ENCODE data around the gene HOXB3.

Gene HOXB3

DNA sequence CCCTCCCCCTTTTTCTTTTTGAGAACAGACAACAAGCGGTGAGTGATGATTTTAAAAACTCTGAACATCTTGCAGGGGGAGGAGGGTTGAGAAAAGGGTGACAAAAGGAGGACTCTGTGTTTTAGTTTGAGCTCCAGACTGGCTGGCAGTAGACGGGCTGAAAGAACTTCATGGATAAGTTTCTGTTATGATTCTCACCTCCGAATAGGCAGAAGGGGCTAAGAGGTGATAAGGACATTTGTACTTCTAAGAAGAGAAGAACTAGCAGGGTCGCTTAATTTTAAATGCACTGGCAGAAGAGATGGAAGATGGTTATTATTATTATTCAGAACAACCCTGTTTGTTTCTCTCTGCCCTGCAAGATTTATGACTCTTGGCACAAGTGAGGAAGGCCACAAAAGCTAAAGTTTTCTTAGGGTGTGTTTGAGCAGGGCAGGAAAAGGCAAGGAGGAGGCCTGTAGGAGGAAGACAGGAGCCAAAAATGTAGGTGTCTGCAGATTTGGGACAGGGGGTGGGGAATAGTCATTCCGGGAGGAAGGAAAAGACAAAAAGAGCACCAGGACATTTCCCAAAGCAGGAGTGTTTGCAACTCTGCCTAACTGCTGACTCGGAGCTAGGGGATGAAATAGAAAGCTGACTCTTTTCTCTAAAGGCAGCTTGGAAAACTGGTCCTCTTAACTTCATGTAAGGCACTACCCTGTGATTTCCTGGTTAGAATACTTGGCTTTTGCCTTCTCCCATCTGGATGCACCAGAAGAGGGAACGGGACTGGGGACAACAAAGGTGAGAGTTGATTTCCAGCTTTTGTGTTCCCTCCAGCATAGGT, 33.3 kb downstream of the HOXB3 start:
- peak; percentile 26 for DNase-seq (ENCODE audit: low read depth, low spot score)

DNA sequence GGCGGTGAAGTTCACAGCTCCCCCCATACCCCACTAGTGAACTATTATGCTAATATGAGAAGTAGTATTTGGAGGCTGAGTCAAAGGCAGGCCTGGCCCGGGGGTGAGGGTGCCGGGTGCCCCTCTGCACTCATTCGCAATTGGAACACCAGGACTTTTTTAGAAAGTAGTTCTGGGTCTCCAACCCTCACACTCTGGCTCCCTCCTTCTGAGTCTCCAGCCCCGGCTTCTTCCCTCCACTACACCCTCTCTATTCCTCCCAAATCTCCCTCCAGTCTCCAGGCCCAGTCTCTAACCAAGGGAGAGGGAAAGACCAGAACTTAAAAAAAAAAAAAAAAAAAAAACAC, 33.8 kb downstream of the HOXB3 start:
- DNase-seq (ENCODE audit: low read depth, low spot score) = peak; percentile 24

DNA sequence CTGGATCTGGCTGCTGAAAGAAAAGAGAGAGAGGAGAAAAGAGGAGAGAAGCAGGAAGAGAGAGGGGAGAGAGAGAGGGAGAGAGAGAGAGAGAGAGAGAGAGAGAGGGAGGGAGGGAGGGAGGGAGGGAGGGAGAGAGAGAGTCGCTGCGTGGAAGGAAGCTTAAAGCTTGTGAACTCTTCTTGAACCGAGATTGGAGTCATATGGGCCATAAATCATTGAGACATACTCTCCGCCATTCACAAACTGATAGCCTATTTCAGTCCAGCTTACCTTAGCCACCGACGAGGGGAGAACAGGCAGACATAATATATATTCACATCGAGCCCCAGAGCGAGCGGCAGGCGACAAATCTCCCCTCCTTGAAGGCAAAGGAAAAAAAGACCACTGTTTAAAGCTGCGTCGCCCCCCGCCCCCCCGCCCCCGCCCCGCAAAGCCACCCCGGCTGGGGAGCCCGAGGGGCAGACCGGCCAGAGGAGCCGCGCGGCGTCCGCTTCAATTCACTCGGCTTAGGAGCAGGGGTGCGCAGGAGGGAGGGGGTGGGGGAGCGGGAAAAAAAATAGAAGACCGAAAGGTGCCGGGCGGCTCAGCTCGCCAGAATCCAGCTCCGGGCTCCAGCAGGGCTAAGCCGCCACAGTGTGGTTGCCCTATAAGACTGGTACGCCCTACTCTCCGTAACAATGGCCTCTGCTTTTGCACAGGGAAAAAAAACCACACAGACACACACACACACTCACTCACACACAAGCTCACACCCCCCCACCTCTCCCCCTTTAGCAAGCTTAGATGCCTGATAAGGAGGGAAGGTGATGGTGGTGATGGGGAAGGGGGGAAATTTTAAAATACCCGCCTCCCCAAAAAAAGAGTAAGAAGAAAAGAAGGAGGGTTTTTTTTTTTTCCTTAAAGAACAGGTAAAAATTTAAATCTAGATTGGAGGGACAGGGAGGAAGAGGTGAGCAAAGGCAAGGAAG, 34.5 kb downstream of the HOXB3 start:
- peak; percentile 83 for DNase-seq (ENCODE audit: low read depth, low spot score)

DNA sequence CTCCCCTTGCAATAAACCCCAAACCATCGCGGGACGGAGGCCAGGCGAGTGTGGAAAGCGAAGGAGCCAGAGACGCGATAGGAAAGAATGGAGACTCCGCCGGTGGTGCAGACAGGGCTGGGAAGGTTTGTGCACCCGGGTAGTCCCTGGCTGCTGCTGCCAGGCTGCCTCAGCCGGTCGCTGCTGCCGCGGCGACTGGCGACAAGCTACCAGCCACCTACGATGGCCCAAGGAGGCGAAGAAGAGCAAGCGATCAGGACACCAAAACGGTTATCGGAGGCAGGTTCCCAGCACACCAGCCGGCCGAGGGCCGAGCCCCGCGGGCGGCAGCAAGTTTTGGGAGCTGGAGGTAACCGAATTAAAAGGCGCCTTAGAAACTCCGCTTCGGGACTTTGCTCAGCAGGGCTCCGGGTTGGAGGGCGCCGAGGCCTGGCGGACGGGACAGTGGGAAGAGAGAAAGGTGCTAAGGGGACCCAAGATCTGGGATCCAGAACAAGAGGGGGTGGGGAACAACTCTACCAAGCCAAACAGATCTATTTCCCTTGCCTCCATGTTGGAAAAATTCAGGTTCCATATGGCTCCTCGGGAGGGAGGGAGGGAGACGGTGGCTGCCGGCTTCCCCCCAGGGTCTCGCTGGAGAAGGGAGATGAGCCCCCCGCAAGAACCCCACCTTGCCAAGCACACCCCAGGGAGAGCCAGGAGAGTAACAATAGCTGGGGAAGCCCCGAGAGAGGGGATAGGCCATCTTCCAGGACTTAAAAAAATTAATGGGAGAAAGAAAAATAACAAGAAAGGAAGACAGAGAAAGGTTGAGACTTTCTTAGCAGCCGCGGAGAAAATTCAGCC, 35.4 kb downstream of the HOXB3 start:
- DNase-seq (ENCODE audit: low read depth, low spot score) = peak; percentile 57

DNA sequence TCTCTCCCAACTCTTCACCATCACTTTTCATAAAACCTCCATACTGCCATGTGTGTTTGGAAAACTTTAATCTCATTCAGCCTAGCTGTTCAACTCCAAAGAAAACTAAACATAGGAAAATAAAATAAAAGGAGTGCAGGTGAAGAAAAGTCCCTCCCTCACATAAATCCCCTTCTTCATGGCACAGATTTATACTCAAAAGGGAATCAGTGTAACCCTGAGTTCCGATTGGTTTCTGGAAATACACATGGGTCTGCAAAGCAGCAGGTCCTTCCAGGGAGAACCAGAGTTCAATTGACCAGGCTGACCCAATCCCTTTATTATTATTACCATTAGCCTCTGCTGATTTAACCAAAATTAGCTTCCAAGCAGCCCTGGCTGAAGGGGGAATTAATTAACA, 36.2 kb downstream of the HOXB3 start:
- peak; percentile 32 for DNase-seq (ENCODE audit: low read depth, low spot score)

DNA sequence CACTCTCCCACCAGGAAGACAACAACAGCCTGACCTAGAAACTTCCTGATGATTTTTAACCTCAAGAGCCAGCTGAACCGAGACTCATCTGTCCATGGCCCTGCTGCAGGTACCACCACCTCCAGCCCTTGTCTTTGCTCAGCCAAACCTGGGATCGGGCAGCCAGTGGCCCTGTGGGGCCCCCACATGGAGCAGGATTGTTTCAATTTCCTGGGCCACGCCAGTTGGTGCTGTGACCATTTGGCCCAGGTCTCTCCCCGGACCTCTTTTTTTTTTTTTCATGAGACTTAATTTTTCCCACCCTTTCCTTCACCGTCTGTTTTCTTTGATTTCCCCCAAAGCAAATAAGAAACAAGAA, 36.9 kb downstream of the HOXB3 start:
- no peak for DNase-seq (ENCODE audit: low read depth, low spot score)

DNA sequence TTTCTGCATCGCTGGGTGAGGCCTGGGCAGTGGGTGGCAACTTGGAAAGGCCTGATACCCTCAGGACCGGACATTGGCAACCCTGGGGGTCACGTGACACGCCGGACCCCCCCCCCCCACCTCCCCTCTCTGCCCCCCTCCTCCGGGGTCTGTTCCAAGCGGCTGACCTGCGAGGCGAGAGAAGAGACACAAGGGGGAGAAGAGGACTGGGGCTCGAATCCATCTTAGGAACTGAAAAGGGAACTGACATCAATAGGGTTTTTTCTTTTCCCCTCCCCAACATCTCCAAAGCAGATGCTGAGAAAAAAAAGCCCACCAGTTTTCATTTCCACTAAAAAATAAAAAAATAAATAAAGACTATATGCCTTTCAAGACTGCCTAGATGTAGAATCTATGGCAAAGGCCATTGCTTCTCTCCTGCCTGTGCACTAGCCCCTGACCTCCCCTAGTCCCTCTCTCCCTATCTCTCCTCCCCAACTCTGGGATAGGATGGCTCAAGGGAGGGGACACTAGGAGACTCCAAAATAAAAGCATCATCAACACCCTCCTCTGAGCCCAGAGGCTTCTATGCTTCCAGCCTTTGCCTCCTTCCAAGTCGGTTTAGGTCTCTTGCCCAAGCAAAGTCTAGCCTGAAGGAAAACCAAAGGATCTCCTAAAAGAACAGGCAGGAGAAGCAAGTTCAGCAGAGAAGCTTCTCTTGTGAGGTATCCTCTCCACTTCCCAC, 37.4 kb downstream of the HOXB3 start:
- peak; percentile 50 for DNase-seq (ENCODE audit: low read depth, low spot score)

DNA sequence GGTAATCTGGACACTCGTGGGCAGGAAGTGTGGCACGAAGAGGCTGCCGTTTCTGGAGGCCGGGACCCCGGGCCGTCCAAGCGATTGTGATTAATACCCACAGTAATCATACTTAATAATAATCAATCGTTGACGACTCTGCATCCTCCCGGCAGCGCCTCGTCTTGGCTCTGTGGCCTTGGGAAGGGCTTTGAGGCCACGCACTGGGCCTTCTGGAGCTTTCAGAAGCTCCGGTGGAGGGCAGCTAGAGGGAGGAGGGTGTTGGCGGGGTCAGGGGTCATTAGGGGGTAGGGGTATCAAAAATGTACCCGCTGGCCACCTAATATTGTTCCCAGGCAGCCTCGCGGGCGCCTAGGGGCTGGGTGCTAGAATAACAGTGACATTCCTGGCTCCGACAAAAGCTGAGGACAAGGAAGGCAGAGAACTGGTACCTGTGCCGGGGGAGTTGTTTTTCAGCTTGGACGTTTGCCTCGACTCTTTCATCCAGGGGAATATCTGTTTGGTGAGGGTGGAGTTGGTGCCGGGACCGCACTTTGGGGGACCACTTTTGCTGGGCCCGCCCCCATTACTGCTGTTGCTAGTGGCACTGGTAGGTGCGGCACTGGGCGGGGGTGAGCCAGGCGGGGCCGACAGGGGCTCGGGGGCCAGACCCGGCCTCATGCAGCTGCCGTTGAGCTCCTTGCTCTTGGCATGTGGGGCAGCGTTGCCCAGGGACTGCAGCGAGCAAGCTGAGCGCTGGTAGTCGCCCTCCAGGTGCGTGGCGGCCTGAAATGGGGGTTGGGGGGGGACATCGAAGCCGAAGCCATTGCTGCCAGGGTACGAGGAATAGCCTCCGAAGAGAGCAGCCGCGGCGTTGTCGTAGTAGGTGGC, 38.2 kb downstream of the HOXB3 start:
- peak; percentile 62 for DNase-seq (ENCODE audit: low read depth, low spot score)

DNA sequence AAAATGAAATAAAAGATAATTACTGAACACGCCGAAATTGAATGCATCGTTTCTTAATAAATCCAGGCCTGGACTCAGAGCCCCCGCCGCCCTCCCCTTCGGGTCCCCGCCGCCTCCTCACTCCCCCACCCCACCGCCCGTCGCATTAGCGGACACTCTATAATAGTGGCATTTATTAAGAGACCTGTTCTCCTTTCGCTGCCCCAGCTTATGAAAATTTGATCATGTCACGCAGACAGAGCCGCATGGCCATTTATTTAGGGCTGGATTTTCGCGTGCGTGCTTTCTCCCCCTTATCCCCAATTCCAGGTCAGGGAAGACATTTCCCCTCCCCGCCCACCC, 38.9 kb downstream of the HOXB3 start:
- DNase-seq (ENCODE audit: low read depth, low spot score) = peak; percentile 47

DNA sequence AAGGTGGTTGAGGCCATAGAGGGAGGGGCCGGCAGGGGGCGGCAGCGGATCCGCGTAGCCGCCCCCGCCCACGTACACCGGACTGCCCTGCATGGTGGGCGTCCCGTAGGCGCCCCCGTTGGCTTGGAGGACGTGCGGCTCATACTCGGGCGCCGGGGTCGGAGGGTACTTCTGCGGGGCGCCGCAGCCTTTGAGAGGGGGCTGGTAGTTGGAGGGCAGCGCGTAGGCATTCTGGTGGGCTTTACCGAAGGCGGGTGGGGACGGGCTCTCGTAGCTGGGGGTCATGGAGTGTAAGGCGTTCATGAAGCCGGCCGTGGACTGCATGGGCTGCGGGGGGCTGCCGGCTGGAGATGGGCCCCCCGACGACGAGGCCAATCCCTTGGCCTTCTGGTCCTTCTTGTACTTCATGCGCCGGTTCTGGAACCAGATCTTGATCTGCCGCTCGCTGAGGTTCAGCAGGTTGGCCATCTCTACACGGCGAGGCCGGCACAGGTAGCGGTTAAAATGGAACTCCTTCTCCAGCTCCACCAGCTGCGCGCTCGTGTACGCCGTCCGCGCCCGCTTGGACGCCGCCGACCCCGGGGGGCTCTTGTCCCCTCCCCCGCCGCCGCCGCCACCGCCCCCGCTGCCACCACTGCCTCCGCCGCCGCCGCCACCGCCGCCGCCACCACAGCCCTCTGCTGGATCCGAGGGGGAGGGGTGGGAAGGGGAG, 39.4 kb downstream of the HOXB3 start:
- peak; percentile 54 for DNase-seq (ENCODE audit: low read depth, low spot score)

DNA sequence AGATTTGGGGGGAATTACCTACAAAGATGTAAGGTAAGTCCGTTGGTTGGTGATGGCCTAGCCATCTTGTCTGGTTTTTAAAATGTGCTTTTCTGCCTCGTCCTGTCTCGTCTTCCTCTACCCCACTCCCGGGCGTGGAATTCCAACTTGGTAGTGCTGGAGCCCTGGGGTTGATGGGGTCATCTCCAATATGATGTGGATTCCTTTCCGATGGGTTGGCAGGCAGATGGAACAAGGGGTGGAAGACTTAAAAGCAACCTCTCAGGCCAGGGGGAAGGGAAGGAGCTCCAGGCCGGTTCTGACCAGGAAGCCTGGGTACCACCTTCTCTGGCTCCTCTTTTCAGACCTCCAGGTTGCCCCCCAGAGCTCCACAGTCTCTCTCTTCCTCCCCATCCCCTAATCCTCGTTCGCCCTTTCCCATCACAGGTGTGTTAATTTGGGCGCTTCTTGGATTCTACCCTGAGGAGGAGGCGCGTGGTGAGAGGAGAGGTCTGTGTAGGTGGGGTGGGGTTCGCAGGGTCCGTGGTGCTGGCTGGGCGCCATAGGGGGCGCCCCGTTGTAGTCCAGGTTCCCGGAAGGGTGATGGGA, 40.0 kb downstream of the HOXB3 start:
- peak; percentile 44 for DNase-seq (ENCODE audit: low read depth, low spot score)

DNA sequence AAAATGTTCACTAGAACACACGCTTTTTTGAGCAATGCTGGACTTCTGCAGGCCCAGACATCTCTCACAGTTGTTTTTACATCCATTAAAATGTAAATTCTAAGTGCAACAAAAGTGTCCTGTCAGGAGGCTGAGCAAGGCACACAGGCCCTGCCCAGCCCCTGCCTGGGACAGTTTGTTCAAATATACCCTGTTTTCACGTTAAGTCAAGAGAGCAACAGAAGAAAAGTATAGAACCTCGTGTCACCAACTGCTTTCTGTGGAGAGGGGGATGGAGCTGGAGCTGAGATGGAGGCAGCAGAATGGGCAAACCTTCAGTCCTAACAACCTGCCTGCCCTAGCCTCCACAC, 40.8 kb downstream of the HOXB3 start:
- peak; percentile 33 for DNase-seq (ENCODE audit: low read depth, low spot score)

DNA sequence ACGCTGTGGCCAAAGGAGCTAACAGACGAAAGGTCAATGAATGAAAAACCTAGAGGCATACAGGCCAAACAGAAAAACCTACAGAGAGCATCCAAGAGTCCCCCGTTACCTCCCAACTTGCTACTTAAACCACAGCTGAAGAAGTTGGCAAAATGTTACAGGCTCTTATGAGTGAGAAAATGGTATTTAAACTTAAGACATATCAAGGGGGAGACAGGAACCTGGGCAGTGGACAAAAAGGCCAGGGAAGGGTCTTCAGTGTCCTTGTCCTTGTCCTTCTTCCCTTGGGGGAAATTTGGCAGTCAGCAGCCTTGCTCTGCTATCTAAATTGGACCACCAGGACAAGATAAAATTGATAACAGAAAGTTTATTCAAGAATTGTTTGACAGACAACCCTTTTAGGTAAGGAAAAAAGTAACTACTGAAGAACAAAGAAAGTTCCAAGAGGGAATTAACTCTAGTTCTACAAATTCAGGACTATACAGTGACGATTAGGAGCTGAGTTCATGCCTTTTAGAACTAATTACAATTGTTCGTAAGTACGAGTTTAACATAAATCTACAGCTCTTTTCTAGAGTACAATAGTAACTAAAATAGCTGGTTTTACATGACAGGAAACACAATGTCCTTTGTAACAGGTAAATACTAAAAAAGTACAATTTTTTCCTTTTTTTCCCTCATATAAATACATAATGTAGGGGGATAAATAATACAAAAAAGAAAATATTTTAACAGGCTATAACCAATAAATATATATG, 41.3 kb downstream of the HOXB3 start:
- no peak for DNase-seq (ENCODE audit: low read depth, low spot score)

DNA sequence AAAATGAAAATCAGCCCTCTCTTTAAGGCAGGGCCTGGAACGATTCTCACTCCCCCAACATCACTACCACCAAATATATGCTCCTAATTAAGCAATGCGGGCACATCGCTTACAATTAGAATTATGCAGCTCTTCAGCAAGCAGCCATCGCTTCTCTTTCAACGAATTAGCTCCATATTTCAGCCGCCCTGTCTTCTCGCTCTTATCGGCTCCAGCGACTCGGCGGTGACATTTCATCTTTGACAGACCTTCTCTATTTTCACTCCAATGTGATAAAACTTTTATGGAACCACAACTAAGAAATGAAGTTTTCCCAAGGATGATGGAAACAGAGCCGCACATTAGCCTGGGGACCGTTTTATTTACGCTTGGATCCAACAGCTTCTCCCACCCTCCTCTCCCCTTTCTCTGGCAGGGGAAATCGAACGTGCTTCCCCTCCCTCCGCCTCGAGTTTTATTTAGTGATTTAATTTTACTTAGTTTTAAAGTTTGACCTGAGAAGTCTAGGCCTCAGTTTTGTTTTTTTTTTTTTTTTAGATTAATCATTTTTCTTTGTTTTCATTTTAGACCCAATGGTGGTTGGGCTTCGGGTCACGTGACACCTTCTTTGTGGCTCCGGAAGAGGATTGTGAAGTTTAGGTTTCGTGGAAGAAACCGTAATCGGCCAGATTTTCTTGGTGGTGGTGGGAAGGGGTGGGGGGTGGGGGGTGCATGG, 42.1 kb downstream of the HOXB3 start:
- peak; percentile 71 for DNase-seq (ENCODE audit: low read depth, low spot score)

DNA sequence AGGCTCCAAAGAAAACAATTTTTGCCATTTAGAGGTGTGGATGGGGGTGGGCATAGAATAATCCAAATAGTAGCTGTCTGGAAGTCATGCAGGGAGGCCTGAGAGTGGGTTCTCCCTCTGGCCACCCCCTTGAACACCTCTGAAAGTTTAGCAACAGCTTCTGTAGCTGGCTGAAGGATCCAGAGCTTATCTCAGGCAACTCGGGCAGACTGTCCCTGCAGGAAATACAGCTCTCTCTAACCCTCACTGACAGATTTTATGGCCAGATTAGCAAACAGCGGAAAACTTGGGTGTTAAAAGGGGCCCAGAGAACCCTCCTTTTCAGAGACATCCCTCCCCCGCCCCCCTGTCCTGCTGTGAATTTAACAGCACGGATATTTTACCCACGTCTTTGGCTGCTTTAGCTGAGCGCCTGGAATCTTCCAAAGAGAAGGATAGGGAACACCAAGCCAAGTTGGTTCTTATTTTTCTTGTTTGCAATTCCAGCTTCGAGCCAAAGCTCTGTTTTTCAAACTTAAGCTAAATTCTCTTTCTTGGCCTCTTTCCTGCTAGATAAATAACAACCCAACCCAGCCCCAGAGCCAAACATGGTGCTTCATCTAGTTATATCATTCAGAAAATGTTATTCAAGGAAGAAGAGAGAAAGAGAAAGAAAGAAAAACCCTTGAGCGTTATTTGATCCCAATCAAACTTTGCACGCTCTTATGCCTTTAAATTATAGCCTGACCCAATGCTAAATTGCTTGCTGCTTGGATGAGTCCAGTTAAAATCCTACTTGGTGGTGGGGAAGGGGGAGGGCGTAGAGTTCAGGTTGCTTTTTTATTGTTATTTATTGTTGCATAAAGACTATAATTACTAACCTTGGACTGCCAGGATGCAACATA, 42.9 kb downstream of the HOXB3 start:
- DNase-seq (ENCODE audit: low read depth, low spot score) = peak; percentile 67

DNA sequence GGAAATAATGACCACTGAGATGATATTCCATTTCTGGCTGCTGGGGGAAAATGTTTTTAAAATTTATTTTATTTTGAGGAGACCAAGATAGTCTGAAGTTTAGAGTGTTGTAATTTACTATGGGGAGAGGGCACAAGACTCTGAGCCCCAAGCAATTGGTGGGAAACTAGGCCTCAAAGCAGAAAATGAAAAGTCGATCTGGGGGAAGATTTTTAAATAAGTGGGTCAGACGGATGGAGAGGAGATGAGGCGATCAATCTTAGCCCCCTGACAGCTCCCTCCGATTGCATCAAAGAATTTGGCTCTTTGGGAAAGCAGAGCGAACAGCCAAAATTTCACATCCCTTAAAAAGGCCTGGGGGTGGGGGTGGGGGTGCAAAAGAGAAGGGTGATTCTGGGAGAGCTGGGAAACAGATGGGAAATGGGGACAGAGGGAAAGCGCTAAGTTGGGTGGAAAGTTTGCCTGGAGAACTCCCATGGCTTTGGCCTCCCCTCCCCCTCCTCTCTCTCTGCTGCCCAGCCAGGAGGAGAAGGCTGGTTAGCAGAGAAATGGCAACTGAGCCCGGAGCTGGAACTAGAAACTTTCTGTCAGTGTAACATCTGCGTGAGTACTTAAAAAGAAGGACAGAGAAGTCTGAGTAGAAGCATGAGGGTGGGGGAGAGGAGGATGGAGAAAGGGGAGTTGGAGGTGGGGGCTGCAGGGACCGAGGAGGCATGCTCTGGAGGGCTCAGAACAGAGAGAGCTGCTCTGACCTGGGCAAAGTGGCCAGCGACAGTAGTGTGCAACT, 43.7 kb downstream of the HOXB3 start:
- DNase-seq (ENCODE audit: low read depth, low spot score) = peak; percentile 68

Measured in astrocyte of the hippocampus (primary cell).